ENCODE results near the gene DAPL1.

Gene DAPL1

DNA sequence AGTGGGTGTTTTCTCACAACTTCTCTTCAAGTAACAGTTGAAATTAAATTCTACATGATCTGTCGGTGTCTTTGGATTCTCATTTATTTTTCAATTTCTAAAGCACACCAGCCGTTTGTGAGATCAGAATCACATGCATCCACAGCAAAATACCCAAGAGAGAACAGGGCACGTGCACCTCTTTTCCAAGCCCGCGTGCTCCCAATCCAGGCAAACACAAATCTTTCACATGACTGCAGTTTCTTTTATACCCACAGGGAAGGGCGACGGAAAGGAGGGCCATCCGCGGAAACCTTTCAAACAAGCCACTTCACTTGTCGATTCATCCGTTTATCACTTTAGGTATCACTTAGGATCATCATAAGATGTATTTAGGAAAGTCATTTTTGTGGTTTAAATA lies 13.0 kb upstream of the DAPL1 start:
- DNase-seq (ENCODE audit: low spot score) = no peak
- H3K4me3 ChIP-seq (ENCODE audit: low read length in 2 of 2) = no peak overlapping the region
- no peak overlapping the region for H3K23ac ChIP-seq (ENCODE audit: low read depth, low read length, poor library complexity)
- no peak overlapping the region for H2AK5ac ChIP-seq (ENCODE audit: low read depth, low read length)
- H3K4me2 ChIP-seq (ENCODE audit: insufficient read depth, low read length, poor library complexity, severe bottlenecking) = no peak overlapping the region
- H3K27me3 ChIP-seq (ENCODE audit: control insufficient read depth in 3 of 3, insufficient read depth in 3 of 3, low read depth in 1 of 3, low read length in 3 of 3) = no peaks in the 10 kb centered on the region
- no CpG with 5 or more reads among the region's 11 CpGs for WGBS, 2 donors (ENCODE audit: extremely low coverage in 2 of 2, insufficient read length in 2 of 2, insufficient replicate concordance in 1 of 2)
- H2BK15ac ChIP-seq (ENCODE audit: low read length) = no peak overlapping the region
- H3K9ac ChIP-seq (ENCODE audit: low read depth, low read length, poor library complexity) = no peak overlapping the region
- no peak overlapping the region for H3K18ac ChIP-seq (ENCODE audit: low read length)
- no peak overlapping the region for H3K14ac ChIP-seq (ENCODE audit: low read length)
- no peak overlapping the region for H4K8ac ChIP-seq (ENCODE audit: low read depth, low read length)
- no peaks in the 10 kb centered on the region for H3K36me3 ChIP-seq (replicated peaks in 1 of 2; ENCODE audit: control insufficient read depth in 2 of 2, insufficient read depth in 2 of 2, low read length in 2 of 2)
- no peak overlapping the region for H2AFZ ChIP-seq (ENCODE audit: low read length)
- no peak overlapping the region for H3K4ac ChIP-seq (ENCODE audit: low read length)
- H2BK5ac ChIP-seq (ENCODE audit: low read length) = no peak overlapping the region
- peaks cover 0 to 3% of the 10 kb centered on the region in 2 donors for H3K9me3 ChIP-seq (replicated peaks in 1 of 2; ENCODE audit: control insufficient read depth in 2 of 2, insufficient read depth in 1 of 2, low read depth in 1 of 2, low read length in 2 of 2)
- no peak overlapping the region for H3K27ac ChIP-seq (replicated peaks; ENCODE audit: low read length)
- H3K79me1 ChIP-seq (ENCODE audit: low read depth, low read length) = no peaks in the 10 kb centered on the region
- peaks cover 0 to 3% of the 10 kb centered on the region in 2 donors for H3K4me1 ChIP-seq (ENCODE audit: control insufficient read depth in 2 of 2, insufficient read depth in 1 of 2, low read depth in 1 of 2, low read length in 2 of 2)
- no peak overlapping the region for H2BK12ac ChIP-seq (ENCODE audit: low read length)
- no peak overlapping the region for H2BK120ac ChIP-seq (ENCODE audit: low read depth, low read length)
- H4K91ac ChIP-seq (ENCODE audit: low read depth, low read length, poor library complexity) = no peak overlapping the region

DNA sequence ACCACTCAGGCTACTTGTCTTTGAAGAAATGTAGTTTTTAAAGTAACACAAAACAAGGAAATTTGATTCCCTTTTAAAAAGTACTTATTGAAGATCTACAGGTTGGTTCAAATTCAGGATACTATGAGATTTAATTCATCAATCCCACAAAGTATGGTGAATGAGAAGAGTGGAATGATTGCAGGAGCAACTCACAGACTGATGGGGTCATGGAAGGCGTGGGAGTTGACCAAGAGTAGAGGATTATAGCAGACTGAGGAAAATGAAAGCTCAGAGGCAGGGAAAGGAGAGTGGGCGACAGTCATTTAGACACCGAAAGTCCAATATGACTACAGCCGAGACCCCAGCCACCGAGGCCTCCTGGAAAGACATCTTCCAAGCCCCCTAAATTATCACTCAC lies 12.5 kb upstream of the DAPL1 start:
- no peak overlapping the region for H3K27ac ChIP-seq (replicated peaks; ENCODE audit: low read length)
- no peak overlapping the region for H3K9ac ChIP-seq (ENCODE audit: low read depth, low read length, poor library complexity)
- H4K91ac ChIP-seq (ENCODE audit: low read depth, low read length, poor library complexity) = no peak overlapping the region
- WGBS, 2 donors (ENCODE audit: extremely low coverage in 2 of 2, insufficient read length in 2 of 2, insufficient replicate concordance in 1 of 2) = no CpG with 5 or more reads among the region's 5 CpGs
- no peak overlapping the region for H3K4ac ChIP-seq (ENCODE audit: low read length)
- H2BK120ac ChIP-seq (ENCODE audit: low read depth, low read length) = no peak overlapping the region
- no peak overlapping the region for H3K18ac ChIP-seq (ENCODE audit: low read length)
- H4K8ac ChIP-seq (ENCODE audit: low read depth, low read length) = no peak overlapping the region
- H3K79me1 ChIP-seq (ENCODE audit: low read depth, low read length) = no peaks in the 10 kb centered on the region
- no peak for DNase-seq (ENCODE audit: low spot score)
- no peak overlapping the region for H3K4me2 ChIP-seq (ENCODE audit: insufficient read depth, low read length, poor library complexity, severe bottlenecking)
- H2BK12ac ChIP-seq (ENCODE audit: low read length) = no peak overlapping the region
- H3K27me3 ChIP-seq (ENCODE audit: control insufficient read depth in 3 of 3, insufficient read depth in 3 of 3, low read depth in 1 of 3, low read length in 3 of 3) = no peaks in the 10 kb centered on the region
- H3K9me3 ChIP-seq (replicated peaks in 1 of 2; ENCODE audit: control insufficient read depth in 2 of 2, insufficient read depth in 1 of 2, low read depth in 1 of 2, low read length in 2 of 2) = peaks cover 0 to 4% of the 10 kb centered on the region in 2 donors
- no peak overlapping the region for H3K14ac ChIP-seq (ENCODE audit: low read length)
- no peak overlapping the region for H2AK5ac ChIP-seq (ENCODE audit: low read depth, low read length)
- H3K23ac ChIP-seq (ENCODE audit: low read depth, low read length, poor library complexity) = no peak overlapping the region
- no peak overlapping the region for H2BK15ac ChIP-seq (ENCODE audit: low read length)
- peaks cover 0 to 3% of the 10 kb centered on the region in 2 donors for H3K4me1 ChIP-seq (ENCODE audit: control insufficient read depth in 2 of 2, insufficient read depth in 1 of 2, low read depth in 1 of 2, low read length in 2 of 2)
- no peak overlapping the region for H3K4me3 ChIP-seq (ENCODE audit: low read length in 2 of 2)
- no peaks in the 10 kb centered on the region for H3K36me3 ChIP-seq (replicated peaks in 1 of 2; ENCODE audit: control insufficient read depth in 2 of 2, insufficient read depth in 2 of 2, low read length in 2 of 2)
- no peak overlapping the region for H2BK5ac ChIP-seq (ENCODE audit: low read length)
- H2AFZ ChIP-seq (ENCODE audit: low read length) = no peak overlapping the region

DNA sequence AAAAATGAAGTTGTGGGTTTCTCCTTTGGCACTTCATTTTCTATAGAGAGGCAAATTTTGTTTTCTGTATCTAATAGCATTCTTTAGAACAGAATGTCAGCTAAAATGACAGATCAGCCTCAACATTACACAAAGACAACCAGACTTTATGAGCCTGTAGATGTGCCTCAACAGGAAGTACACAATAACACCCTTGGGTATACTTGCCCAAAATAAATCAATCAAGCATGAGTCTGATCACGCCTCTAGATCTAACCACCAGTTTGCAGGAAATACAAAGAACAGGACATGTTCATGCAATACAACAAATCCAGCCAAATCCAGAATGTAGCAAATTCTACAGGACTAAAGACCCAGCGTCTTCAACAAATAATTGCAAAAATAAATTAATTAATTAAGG lies 11.2 kb upstream of the DAPL1 start:
- Histone ChIP-seq H3K23ac (ENCODE audit: low read depth, low read length, poor library complexity) (no peak overlapping the region), H3K4ac (ENCODE audit: low read length) (no peak overlapping the region), H3K4me1 (ENCODE audit: control insufficient read depth in 2 of 2, insufficient read depth in 1 of 2, low read depth in 1 of 2, low read length in 2 of 2) (peaks cover 0 to 3% of the 10 kb centered on the region in 2 donors), H3K9me3 (replicated peaks in 1 of 2; ENCODE audit: control insufficient read depth in 2 of 2, insufficient read depth in 1 of 2, low read depth in 1 of 2, low read length in 2 of 2) (peaks cover 0 to 4% of the 10 kb centered on the region in 2 donors), H3K18ac (ENCODE audit: low read length) (no peak overlapping the region), H3K9ac (ENCODE audit: low read depth, low read length, poor library complexity) (no peak overlapping the region), H2BK15ac (ENCODE audit: low read length) (no peak overlapping the region), H2AK5ac (ENCODE audit: low read depth, low read length) (no peak overlapping the region), H2BK5ac (ENCODE audit: low read length) (no peak overlapping the region), H4K8ac (ENCODE audit: low read depth, low read length) (no peak overlapping the region), H3K36me3 (replicated peaks in 1 of 2; ENCODE audit: control insufficient read depth in 2 of 2, insufficient read depth in 2 of 2, low read length in 2 of 2) (no peaks in the 10 kb centered on the region), H3K4me2 (ENCODE audit: insufficient read depth, low read length, poor library complexity, severe bottlenecking) (no peak overlapping the region), H2BK12ac (ENCODE audit: low read length) (no peak overlapping the region), H3K79me1 (ENCODE audit: low read depth, low read length) (no peaks in the 10 kb centered on the region), H3K4me3 (ENCODE audit: low read length in 2 of 2) (no peak overlapping the region), H3K27me3 (ENCODE audit: control insufficient read depth in 3 of 3, insufficient read depth in 3 of 3, low read depth in 1 of 3, low read length in 3 of 3) (no peaks in the 10 kb centered on the region), H3K14ac (ENCODE audit: low read length) (no peak overlapping the region), H2BK120ac (ENCODE audit: low read depth, low read length) (no peak overlapping the region), H3K27ac (replicated peaks; ENCODE audit: low read length) (no peak overlapping the region), H2AFZ (ENCODE audit: low read length) (no peak overlapping the region), H4K91ac (ENCODE audit: low read depth, low read length, poor library complexity) (no peak overlapping the region)
- no peak for DNase-seq (ENCODE audit: low spot score)
- no CpG with 5 or more reads among the region's 2 CpGs for WGBS, 2 donors (ENCODE audit: extremely low coverage in 2 of 2, insufficient read length in 2 of 2, insufficient replicate concordance in 1 of 2)

DNA sequence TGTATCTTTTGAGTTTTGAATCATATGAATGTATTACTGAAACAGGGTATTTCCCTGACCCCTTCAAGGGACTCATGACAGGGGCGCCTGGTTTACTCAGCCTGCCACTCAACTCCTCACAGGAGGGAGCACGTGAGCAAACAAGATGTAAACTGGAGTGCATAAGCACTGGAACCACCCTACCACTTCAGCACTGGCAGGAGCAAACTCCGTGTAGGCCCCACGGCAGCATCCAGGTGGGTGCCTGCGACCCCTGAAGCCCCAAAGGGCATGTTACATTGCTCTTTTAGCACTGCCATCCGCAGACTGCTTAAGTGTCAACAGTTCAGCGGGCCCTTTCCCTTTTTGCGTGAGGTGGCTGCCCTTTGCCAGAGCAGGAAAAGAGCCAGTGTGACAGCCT lies 8.2 kb upstream of the DAPL1 start:
- Histone ChIP-seq H2BK5ac (ENCODE audit: low read length) (no peak overlapping the region), H3K4me3 (ENCODE audit: low read length in 2 of 2) (no peak overlapping the region)

More for the DNA sequence above, 8.2 kb upstream of the DAPL1 start:
- Histone ChIP-seq H3K4ac (ENCODE audit: low read length) (no peak overlapping the region), H3K9me3 (replicated peaks in 1 of 2; ENCODE audit: control insufficient read depth in 2 of 2, insufficient read depth in 1 of 2, low read depth in 1 of 2, low read length in 2 of 2) (peaks cover 0 to 4% of the 10 kb centered on the region in 2 donors), H2BK15ac (ENCODE audit: low read length) (no peak overlapping the region), H2BK12ac (ENCODE audit: low read length) (no peak overlapping the region), H2BK120ac (ENCODE audit: low read depth, low read length) (no peak overlapping the region), H2AK5ac (ENCODE audit: low read depth, low read length) (no peak overlapping the region), H3K36me3 (replicated peaks in 1 of 2; ENCODE audit: control insufficient read depth in 2 of 2, insufficient read depth in 2 of 2, low read length in 2 of 2) (no peaks in the 10 kb centered on the region), H3K18ac (ENCODE audit: low read length) (no peak overlapping the region), H3K4me1 (ENCODE audit: control insufficient read depth in 2 of 2, insufficient read depth in 1 of 2, low read depth in 1 of 2, low read length in 2 of 2) (no peaks in the 10 kb centered on the region), H3K27me3 (ENCODE audit: control insufficient read depth in 3 of 3, insufficient read depth in 3 of 3, low read depth in 1 of 3, low read length in 3 of 3) (no peaks in the 10 kb centered on the region), H4K8ac (ENCODE audit: low read depth, low read length) (no peak overlapping the region), H3K79me1 (ENCODE audit: low read depth, low read length) (no peaks in the 10 kb centered on the region), H3K4me2 (ENCODE audit: insufficient read depth, low read length, poor library complexity, severe bottlenecking) (no peak overlapping the region), H2AFZ (ENCODE audit: low read length) (no peak overlapping the region), H3K27ac (replicated peaks; ENCODE audit: low read length) (no peak overlapping the region), H4K91ac (ENCODE audit: low read depth, low read length, poor library complexity) (no peak overlapping the region), H3K23ac (ENCODE audit: low read depth, low read length, poor library complexity) (no peak overlapping the region), H3K14ac (ENCODE audit: low read length) (no peak overlapping the region), H3K9ac (ENCODE audit: low read depth, low read length, poor library complexity) (no peak overlapping the region)
- WGBS, 2 donors (ENCODE audit: extremely low coverage in 2 of 2, insufficient read length in 2 of 2, insufficient replicate concordance in 1 of 2) = no CpG with 5 or more reads among the region's 8 CpGs
- DNase-seq (ENCODE audit: low spot score) = no peak
